Measurements from ENCODE around the gene REM2.
A peak's percentile ranks its signal among the peaks of the same experiment; 100 is the strongest.

REM2 gene

GRCh38 chr14:22883173-22883976 lies at the start of gene REM2:
TSS of gene REM2 (plus strand) at chr14:22883222. CDS start at chr14:22883288, 66 bp downstream.
- peak within 1 kb of the TSS; percentile 25; the same call in 1 of the 2 replicates for H3K4me3 ChIP-seq (ENCODE audit: low read length)
- DNase-seq (ENCODE audit: low read depth, low spot score): no peak
- WGBS (ENCODE audit: insufficient coverage, insufficient read length): 100% methylated on average over 1 of the region's 15 CpGs

GRCh38 chr14:22835505-22835904 lies 47.5 kb upstream of the REM2 start:
- no peaks in the 10 kb centered on the region for H3K27me3 ChIP-seq (ENCODE audit: control insufficient read depth, insufficient read depth, low read length)
- no peak overlapping the region for H3K4me3 ChIP-seq (ENCODE audit: low read length)
- 0 out of 2 replicates have a peak, but pooled peaks cover 4% of the 10 kb centered on the region for H3K36me3 ChIP-seq (ENCODE audit: control insufficient read depth, insufficient read depth, low read length)
- DNase-seq (ENCODE audit: low read depth, low spot score): no peak
- peaks cover 12% of the 10 kb centered on the region for H3K4me1 ChIP-seq (ENCODE audit: control insufficient read depth, insufficient read depth, low read length)
- no peak overlapping the region for H3K27ac ChIP-seq (ENCODE audit: low read length)
- WGBS (ENCODE audit: insufficient coverage, insufficient read length): no CpG with 5 or more reads among the region's 3 CpGs
- H3K9me3 ChIP-seq (ENCODE audit: control insufficient read depth, insufficient read depth, low read length): no peaks in the 10 kb centered on the region

More at GRCh38 chr14:22883173-22883976, at the start of gene REM2:
- H3K4me1 ChIP-seq (ENCODE audit: control insufficient read depth, insufficient read depth, low read length): peaks cover 7% of the 10 kb centered on the region; the same call in 1 of the 2 replicates
- no peaks in the 10 kb centered on the region for H3K27me3 ChIP-seq (ENCODE audit: control insufficient read depth, insufficient read depth, low read length)
- no peaks in the 10 kb centered on the region for H3K36me3 ChIP-seq (ENCODE audit: control insufficient read depth, insufficient read depth, low read length)
- H3K9me3 ChIP-seq (ENCODE audit: control insufficient read depth, insufficient read depth, low read length): no peaks in the 10 kb centered on the region
- H3K27ac ChIP-seq (ENCODE audit: low read length): no peak within 1 kb of the TSS

GRCh38 chr14:22836301-22837113 lies 46.5 kb upstream of the REM2 start, which contains the start of gene MMP14:
TSS of gene MMP14 (plus strand) at chr14:22836585. CDS start at chr14:22836818, 233 bp downstream.
- H3K9me3 ChIP-seq (ENCODE audit: control insufficient read depth, insufficient read depth, low read length): no peaks in the 10 kb centered on the region
- no peak within 1 kb of the TSS for H3K27ac ChIP-seq (ENCODE audit: low read length)
- peaks cover 5% of the 10 kb centered on the region; the same call in 1 of the 2 replicates for H3K36me3 ChIP-seq (ENCODE audit: control insufficient read depth, insufficient read depth, low read length)
- no peaks in the 10 kb centered on the region for H3K27me3 ChIP-seq (ENCODE audit: control insufficient read depth, insufficient read depth, low read length)
- DNase-seq (ENCODE audit: low read depth, low spot score): no peak
- peak within 1 kb of the TSS; percentile 79 for H3K4me3 ChIP-seq (ENCODE audit: low read length)
- WGBS (ENCODE audit: insufficient coverage, insufficient read length): no CpG with 5 or more reads among the region's 46 CpGs
- peaks cover 12% of the 10 kb centered on the region for H3K4me1 ChIP-seq (ENCODE audit: control insufficient read depth, insufficient read depth, low read length)

- H3K27ac ChIP-seq (ENCODE audit: low read length): no peak overlapping the region
- no peaks in the 10 kb centered on the region for H3K27me3 ChIP-seq (ENCODE audit: control insufficient read depth, insufficient read depth, low read length)
- H3K9me3 ChIP-seq (ENCODE audit: control insufficient read depth, insufficient read depth, low read length): no peaks in the 10 kb centered on the region
- no CpG with 5 or more reads among the region's 57 CpGs for WGBS (ENCODE audit: insufficient coverage, insufficient read length)
- H3K4me3 ChIP-seq (ENCODE audit: low read length): peak overlapping the region; percentile 79
- H3K36me3 ChIP-seq (ENCODE audit: control insufficient read depth, insufficient read depth, low read length): peaks cover 7% of the 10 kb centered on the region
- H3K4me1 ChIP-seq (ENCODE audit: control insufficient read depth, insufficient read depth, low read length): peaks cover 12% of the 10 kb centered on the region
- no peak for DNase-seq (ENCODE audit: low read depth, low spot score)
Observed at GRCh38 chr14:22837114-22837749, 45.8 kb upstream of the REM2 start.

GRCh38 chr14:22837750-22838538 lies 45.1 kb upstream of the REM2 start:
- Histone ChIP-seq H3K4me1 (ENCODE audit: control insufficient read depth, insufficient read depth, low read length) (peaks cover 12% of the 10 kb centered on the region), H3K9me3 (ENCODE audit: control insufficient read depth, insufficient read depth, low read length) (no peaks in the 10 kb centered on the region), H3K36me3 (ENCODE audit: control insufficient read depth, insufficient read depth, low read length) (peaks cover 11% of the 10 kb centered on the region), H3K4me3 (ENCODE audit: low read length) (peak overlapping the region; percentile 79; the same call in 1 of the 2 replicates), H3K27me3 (ENCODE audit: control insufficient read depth, insufficient read depth, low read length) (no peaks in the 10 kb centered on the region), H3K27ac (ENCODE audit: low read length) (no peak overlapping the region)
- no peak for DNase-seq (ENCODE audit: low read depth, low spot score)
- WGBS (ENCODE audit: insufficient coverage, insufficient read length): no CpG with 5 or more reads among the region's 25 CpGs

- WGBS (ENCODE audit: insufficient coverage, insufficient read length): no CpG with 5 or more reads among the region's 6 CpGs
- Histone ChIP-seq H3K27ac (ENCODE audit: low read length) (no peak overlapping the region), H3K36me3 (ENCODE audit: control insufficient read depth, insufficient read depth, low read length) (peaks cover 16% of the 10 kb centered on the region), H3K9me3 (ENCODE audit: control insufficient read depth, insufficient read depth, low read length) (no peaks in the 10 kb centered on the region), H3K4me3 (ENCODE audit: low read length) (no peak overlapping the region), H3K4me1 (ENCODE audit: control insufficient read depth, insufficient read depth, low read length) (peaks cover 12% of the 10 kb centered on the region), H3K27me3 (ENCODE audit: control insufficient read depth, insufficient read depth, low read length) (no peaks in the 10 kb centered on the region)
- DNase-seq (ENCODE audit: low read depth, low spot score): no peak
Observed at GRCh38 chr14:22838631-22839041, 44.4 kb upstream of the REM2 start.

- Histone ChIP-seq H3K27ac (ENCODE audit: low read length) (no peak overlapping the region), H3K4me3 (ENCODE audit: low read length) (no peak overlapping the region), H3K36me3 (ENCODE audit: control insufficient read depth, insufficient read depth, low read length) (peaks cover 13% of the 10 kb centered on the region), H3K4me1 (ENCODE audit: control insufficient read depth, insufficient read depth, low read length) (peaks cover 12% of the 10 kb centered on the region), H3K9me3 (ENCODE audit: control insufficient read depth, insufficient read depth, low read length) (no peaks in the 10 kb centered on the region), H3K27me3 (ENCODE audit: control insufficient read depth, insufficient read depth, low read length) (no peaks in the 10 kb centered on the region)
- no peak for DNase-seq (ENCODE audit: low read depth, low spot score)
- no CpG with 5 or more reads among the region's 6 CpGs for WGBS (ENCODE audit: insufficient coverage, insufficient read length)
Observed at GRCh38 chr14:22839159-22839779, 43.8 kb upstream of the REM2 start.

- no CpG with 5 or more reads among the region's 9 CpGs for WGBS (ENCODE audit: insufficient coverage, insufficient read length)
- Histone ChIP-seq H3K4me1 (ENCODE audit: control insufficient read depth, insufficient read depth, low read length) (peaks cover 12% of the 10 kb centered on the region), H3K36me3 (ENCODE audit: control insufficient read depth, insufficient read depth, low read length) (peaks cover 28% of the 10 kb centered on the region), H3K27ac (ENCODE audit: low read length) (no peak overlapping the region), H3K27me3 (ENCODE audit: control insufficient read depth, insufficient read depth, low read length) (no peaks in the 10 kb centered on the region), H3K9me3 (ENCODE audit: control insufficient read depth, insufficient read depth, low read length) (no peaks in the 10 kb centered on the region), H3K4me3 (ENCODE audit: low read length) (no peak overlapping the region)
- DNase-seq (ENCODE audit: low read depth, low spot score): no peak
Observed at GRCh38 chr14:22841311-22841710, 41.7 kb upstream of the REM2 start.

GRCh38 chr14:22841769-22842168 lies 41.3 kb upstream of the REM2 start:
- Histone ChIP-seq H3K36me3 (ENCODE audit: control insufficient read depth, insufficient read depth, low read length) (peaks cover 30% of the 10 kb centered on the region), H3K27ac (ENCODE audit: low read length) (no peak overlapping the region), H3K9me3 (ENCODE audit: control insufficient read depth, insufficient read depth, low read length) (no peaks in the 10 kb centered on the region), H3K4me1 (ENCODE audit: control insufficient read depth, insufficient read depth, low read length) (peaks cover 12% of the 10 kb centered on the region), H3K27me3 (ENCODE audit: control insufficient read depth, insufficient read depth, low read length) (no peaks in the 10 kb centered on the region), H3K4me3 (ENCODE audit: low read length) (no peak overlapping the region)
- no CpG with 5 or more reads among the region's 8 CpGs for WGBS (ENCODE audit: insufficient coverage, insufficient read length)
- DNase-seq (ENCODE audit: low read depth, low spot score): no peak
